Ishikawa (cell line): ENCODE measurements around the gene DVL3.

Source experiments
- CEBPB ChIP-seq: IDR thresholded peaks from 2 replicates; pipeline ENCODE4 v1.6.1; 2012
- EP300 ChIP-seq: IDR thresholded peaks from 2 replicates; pipeline ENCODE4 v1.6.1; 2012; ENCODE audit warnings: borderline replicate concordance

- no peak for TF ChIP-seq EP300
- no peak for TF ChIP-seq CEBPB
Measured at GRCh38 chr3:184132945-184133344, 22.2 kb upstream of the DVL3 start.
